NB4 (cell line): ENCODE data around the gene PITPNM3.

Source experiments
- CTCF ChIP-seq: IDR thresholded peaks from one replicate; pipeline ENCODE4 v1.5.1; 2012; ENCODE audit warnings: low read depth, low read length
- MYC ChIP-seq: IDR thresholded peaks from 2 replicates; pipeline ENCODE4 v1.6.1; 2011; ENCODE audit warnings: low read depth, low read length
- POLR2A ChIP-seq: IDR thresholded peaks from 2 replicates; pipeline ENCODE4 v1.6.1; 2011; ENCODE audit warnings: mild to moderate bottlenecking; ENCODE audit not compliant: insufficient read length; ENCODE audit errors: extremely low read depth

- TF ChIP-seq MYC: no peak
- TF ChIP-seq CTCF: no peak
- TF ChIP-seq POLR2A: no peak
Measured at GRCh38 chr17:6463616-6464445, 92.5 kb downstream of the PITPNM3 start.
